ENCODE data around the gene TNPO3. TPM values are rescaled to one million over a fixed set of nuclear protein-coding genes. Genes with fewer than 3 reads are reported as not detected.
A peak's percentile ranks its signal among the peaks of the same experiment; 100 is the strongest.
"Not testable (repeated sequence)": the region's sequence is repeated elsewhere in the genome, so short reads cannot be mapped to it uniquely, and the experiment has no call there.

Gene TNPO3
- total and polyA plus RNA-seq, 4 donors, result 41.6 to 56.8 (median 44.7) TPM

- Histone ChIP-seq H3K4me1 (ENCODE audit: control insufficient read depth, insufficient read depth, low read length) (peaks cover 14% of the 10 kb centered on the region), H3K27ac (ENCODE audit: low read depth, low read length) (peak overlapping the region; percentile 99), H3K36me3 (ENCODE audit: control insufficient read depth, insufficient read depth, low read length) (peaks cover 3% of the 10 kb centered on the region), H3K27me3 (ENCODE audit: control insufficient read depth, insufficient read depth, low read length) (no peaks in the 10 kb centered on the region), H3K4me3 (ENCODE audit: low read depth, low read length) (peak overlapping the region; percentile 98), H3K9me3 (ENCODE audit: control insufficient read depth, insufficient read depth, low read length) (no peaks in the 10 kb centered on the region)
- WGBS (ENCODE audit: insufficient coverage), result 0% methylated on average over 10 of the region's 10 CpGs
- peak in 1 of 6 donors; percentile 7 for DNase-seq (ENCODE audit: low read depth in 4 of 6, low spot score in 6 of 6)
Measured at GRCh38 chr7:129053938-129054437, 923 bp downstream of the TNPO3 start.

DNA sequence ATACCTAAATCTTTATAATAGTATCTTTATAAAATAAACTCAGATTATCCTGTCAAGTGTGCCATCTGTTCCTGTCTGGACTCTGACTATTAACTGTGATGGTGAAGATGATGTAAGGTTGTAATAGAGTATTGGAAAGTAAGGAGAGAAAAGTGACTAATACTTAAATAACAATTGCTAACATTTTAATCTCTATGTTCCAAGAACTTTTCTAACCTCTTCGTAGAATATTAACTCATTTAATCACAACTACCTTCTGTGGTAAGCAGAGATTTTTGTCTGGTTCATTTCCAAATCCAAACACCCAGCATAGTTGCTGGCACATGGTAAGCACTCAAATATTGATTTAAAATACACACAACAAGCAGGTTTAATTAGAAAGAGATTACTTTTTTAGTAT is 2.5 kb downstream of the TNPO3 start:
- Histone ChIP-seq H3K36me3 (ENCODE audit: control insufficient read depth, insufficient read depth, low read length) (peaks cover 3% of the 10 kb centered on the region), H3K4me1 (ENCODE audit: control insufficient read depth, insufficient read depth, low read length) (peaks cover 14% of the 10 kb centered on the region), H3K4me3 (ENCODE audit: low read depth, low read length) (no peak overlapping the region), H3K27ac (ENCODE audit: low read depth, low read length) (no peak overlapping the region), H3K9me3 (ENCODE audit: control insufficient read depth, insufficient read depth, low read length) (no peaks in the 10 kb centered on the region), H3K27me3 (ENCODE audit: control insufficient read depth, insufficient read depth, low read length) (no peaks in the 10 kb centered on the region)
- no CpG with 5 or more reads among the region's 1 CpG for WGBS (ENCODE audit: insufficient coverage)
- DNase-seq (ENCODE audit: low read depth in 4 of 6, low spot score in 6 of 6), result no peak

GRCh38 chr7:129051459-129051858 is 3.5 kb downstream of the TNPO3 start:
- H3K4me1 ChIP-seq (ENCODE audit: control insufficient read depth, insufficient read depth, low read length), result peaks cover 14% of the 10 kb centered on the region
- WGBS (ENCODE audit: insufficient coverage), result 100% methylated on average over 5 of the region's 7 CpGs

DNA sequence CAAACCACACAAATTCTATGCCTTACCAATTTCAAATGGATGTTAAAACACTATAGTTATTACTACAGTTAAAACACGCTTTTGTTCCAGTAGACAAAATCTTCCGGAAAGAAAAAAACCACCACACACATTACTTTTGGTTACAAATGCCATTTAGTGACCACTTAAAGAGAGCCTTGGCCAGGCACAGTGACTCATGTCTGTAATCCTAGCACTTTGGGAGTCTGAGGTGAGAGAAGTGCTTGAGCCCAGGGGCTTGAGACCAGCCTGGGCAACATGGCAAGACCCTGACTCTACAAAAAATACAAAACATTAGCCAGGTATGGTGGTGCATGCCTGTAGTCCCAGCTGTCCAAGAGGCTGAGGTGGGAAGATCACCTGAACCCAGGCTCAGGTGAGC is 7.2 kb downstream of the TNPO3 start:
- Histone ChIP-seq H3K4me3 (ENCODE audit: low read depth, low read length) (no peak overlapping the region), H3K4me1 (ENCODE audit: control insufficient read depth, insufficient read depth, low read length) (peaks cover 3% of the 10 kb centered on the region), H3K27me3 (ENCODE audit: control insufficient read depth, insufficient read depth, low read length) (no peaks in the 10 kb centered on the region), H3K36me3 (ENCODE audit: control insufficient read depth, insufficient read depth, low read length) (peaks cover 3% of the 10 kb centered on the region), H3K9me3 (ENCODE audit: control insufficient read depth, insufficient read depth, low read length) (no peaks in the 10 kb centered on the region), H3K27ac (ENCODE audit: low read depth, low read length) (no peak overlapping the region)
- DNase-seq (ENCODE audit: low read depth in 4 of 6, low spot score in 6 of 6), result no peak
- WGBS (ENCODE audit: insufficient coverage), result no CpG with 5 or more reads among the region's 2 CpGs

More at GRCh38 chr7:129051459-129051858, 3.5 kb downstream of the TNPO3 start:
- not testable (repeated sequence) for DNase-seq (ENCODE audit: low read depth in 4 of 6, low spot score in 6 of 6); H3K36me3 ChIP-seq (ENCODE audit: control insufficient read depth, insufficient read depth, low read length); H3K27ac ChIP-seq (ENCODE audit: low read depth, low read length); H3K9me3 ChIP-seq (ENCODE audit: control insufficient read depth, insufficient read depth, low read length); H3K27me3 ChIP-seq (ENCODE audit: control insufficient read depth, insufficient read depth, low read length); H3K4me3 ChIP-seq (ENCODE audit: low read depth, low read length)

DNA sequence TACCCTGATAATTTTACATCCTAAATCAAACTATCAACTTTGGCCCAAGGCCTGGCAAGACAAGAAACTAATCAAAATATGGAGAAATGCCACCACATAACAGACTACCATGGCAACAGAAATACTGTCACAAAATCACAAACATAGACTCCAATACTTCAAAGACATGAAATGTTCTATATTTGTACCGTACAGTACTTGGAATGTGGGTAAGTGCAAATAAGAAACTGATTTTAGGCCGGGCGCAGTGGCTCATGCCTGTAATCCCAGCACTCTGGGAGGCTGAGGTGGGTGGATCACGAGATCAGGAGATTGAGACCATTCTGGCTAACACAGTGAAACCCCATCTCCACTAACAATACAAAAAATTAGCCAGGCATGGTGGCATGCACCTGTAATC is 9.2 kb downstream of the TNPO3 start:
- H3K4me1 ChIP-seq (ENCODE audit: control insufficient read depth, insufficient read depth, low read length), result no peaks in the 10 kb centered on the region
- no peaks in the 10 kb centered on the region for H3K9me3 ChIP-seq (ENCODE audit: control insufficient read depth, insufficient read depth, low read length)
- no CpG with 5 or more reads among the region's 4 CpGs for WGBS (ENCODE audit: insufficient coverage)
- H3K36me3 ChIP-seq (ENCODE audit: control insufficient read depth, insufficient read depth, low read length), result peaks cover 4% of the 10 kb centered on the region
- no peaks in the 10 kb centered on the region for H3K27me3 ChIP-seq (ENCODE audit: control insufficient read depth, insufficient read depth, low read length)
- no peak overlapping the region for H3K27ac ChIP-seq (ENCODE audit: low read depth, low read length)
- no peak for DNase-seq (ENCODE audit: low read depth in 4 of 6, low spot score in 6 of 6)
- no peak overlapping the region for H3K4me3 ChIP-seq (ENCODE audit: low read depth, low read length)

DNA sequence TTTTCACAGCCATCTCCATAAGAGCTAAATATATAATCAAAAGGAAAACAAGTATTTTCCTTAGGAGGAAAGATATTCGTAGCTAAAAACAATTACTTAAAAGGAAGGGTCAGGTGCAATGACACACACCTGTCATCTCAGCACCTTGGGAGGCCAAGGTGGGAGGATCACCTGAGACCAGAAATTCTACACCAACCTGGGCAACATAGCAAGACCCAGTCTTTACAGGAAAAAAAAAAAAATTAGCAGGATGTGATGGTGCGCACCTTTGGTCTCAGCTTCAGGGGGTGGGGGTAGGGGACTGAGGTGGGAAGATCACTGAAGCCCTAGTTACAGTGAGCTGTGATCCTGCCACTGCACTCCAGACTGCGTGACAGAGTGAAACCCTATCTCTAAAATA is 11.9 kb downstream of the TNPO3 start:
- WGBS (ENCODE audit: insufficient coverage), result no CpG with 5 or more reads among the region's 3 CpGs
- H3K27ac ChIP-seq (ENCODE audit: low read depth, low read length), result no peak overlapping the region

GRCh38 chr7:129041142-129042085 is 13.5 kb downstream of the TNPO3 start:
- Histone ChIP-seq H3K36me3 (ENCODE audit: control insufficient read depth, insufficient read depth, low read length) (peaks cover 13% of the 10 kb centered on the region), H3K27me3 (ENCODE audit: control insufficient read depth, insufficient read depth, low read length) (no peaks in the 10 kb centered on the region), H3K9me3 (ENCODE audit: control insufficient read depth, insufficient read depth, low read length) (no peaks in the 10 kb centered on the region), H3K27ac (ENCODE audit: low read depth, low read length) (peak overlapping the region; percentile 57), H3K4me1 (ENCODE audit: control insufficient read depth, insufficient read depth, low read length) (no peaks in the 10 kb centered on the region), H3K4me3 (ENCODE audit: low read depth, low read length) (no peak overlapping the region)
- WGBS (ENCODE audit: insufficient coverage), result 83% methylated on average over 2 of the region's 3 CpGs
- DNase-seq (ENCODE audit: low read depth in 4 of 6, low spot score in 6 of 6), result peak in 1 of 6 donors; percentile 58

More for the DNA sequence above, 11.9 kb downstream of the TNPO3 start:
- Histone ChIP-seq H3K36me3 (ENCODE audit: control insufficient read depth, insufficient read depth, low read length) (peaks cover 10% of the 10 kb centered on the region), H3K4me3 (ENCODE audit: low read depth, low read length) (no peak overlapping the region), H3K27me3 (ENCODE audit: control insufficient read depth, insufficient read depth, low read length) (no peaks in the 10 kb centered on the region), H3K9me3 (ENCODE audit: control insufficient read depth, insufficient read depth, low read length) (no peaks in the 10 kb centered on the region), H3K4me1 (ENCODE audit: control insufficient read depth, insufficient read depth, low read length) (no peaks in the 10 kb centered on the region)
- no peak for DNase-seq (ENCODE audit: low read depth in 4 of 6, low spot score in 6 of 6)

GRCh38 chr7:129038468-129038867 is 16.4 kb downstream of the TNPO3 start:
- not testable (repeated sequence) for DNase-seq (ENCODE audit: low read depth in 4 of 6, low spot score in 6 of 6); H3K27me3 ChIP-seq (ENCODE audit: control insufficient read depth, insufficient read depth, low read length); H3K4me1 ChIP-seq (ENCODE audit: control insufficient read depth, insufficient read depth, low read length); H3K4me3 ChIP-seq (ENCODE audit: low read depth, low read length); H3K9me3 ChIP-seq (ENCODE audit: control insufficient read depth, insufficient read depth, low read length); H3K27ac ChIP-seq (ENCODE audit: low read depth, low read length)
- peaks cover 27% of the 10 kb centered on the region for H3K36me3 ChIP-seq (ENCODE audit: control insufficient read depth, insufficient read depth, low read length)
- WGBS (ENCODE audit: insufficient coverage), result no CpG with 5 or more reads among the region's 2 CpGs

DNA sequence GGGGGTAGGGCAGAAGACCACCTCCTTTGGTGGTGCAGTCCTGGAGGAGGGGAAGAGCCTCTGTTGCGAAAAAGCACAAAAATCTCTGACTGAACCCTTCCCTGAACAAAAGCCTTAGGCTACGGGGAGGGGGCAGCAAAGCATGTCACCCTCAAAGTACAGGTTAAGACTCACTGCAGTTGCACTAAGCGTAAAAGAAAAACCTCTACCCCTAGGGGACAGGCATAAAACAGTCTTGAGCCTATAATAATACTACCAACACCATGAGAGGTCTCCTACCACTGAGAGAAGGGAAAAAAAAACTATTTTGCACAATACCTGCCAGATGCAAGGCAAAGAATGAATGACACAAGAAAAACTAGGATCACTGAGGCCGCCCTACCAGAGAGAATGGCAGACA is 17.3 kb downstream of the TNPO3 start:
- Histone ChIP-seq H3K27me3 (ENCODE audit: control insufficient read depth, insufficient read depth, low read length) (no peaks in the 10 kb centered on the region), H3K27ac (ENCODE audit: low read depth, low read length) (no peak overlapping the region), H3K36me3 (ENCODE audit: control insufficient read depth, insufficient read depth, low read length) (peaks cover 27% of the 10 kb centered on the region), H3K9me3 (ENCODE audit: control insufficient read depth, insufficient read depth, low read length) (no peaks in the 10 kb centered on the region), H3K4me3 (ENCODE audit: low read depth, low read length) (no peak overlapping the region), H3K4me1 (ENCODE audit: control insufficient read depth, insufficient read depth, low read length) (no peaks in the 10 kb centered on the region)
- no CpG with 5 or more reads among the region's 4 CpGs for WGBS (ENCODE audit: insufficient coverage)
- no peak for DNase-seq (ENCODE audit: low read depth in 4 of 6, low spot score in 6 of 6)

DNA sequence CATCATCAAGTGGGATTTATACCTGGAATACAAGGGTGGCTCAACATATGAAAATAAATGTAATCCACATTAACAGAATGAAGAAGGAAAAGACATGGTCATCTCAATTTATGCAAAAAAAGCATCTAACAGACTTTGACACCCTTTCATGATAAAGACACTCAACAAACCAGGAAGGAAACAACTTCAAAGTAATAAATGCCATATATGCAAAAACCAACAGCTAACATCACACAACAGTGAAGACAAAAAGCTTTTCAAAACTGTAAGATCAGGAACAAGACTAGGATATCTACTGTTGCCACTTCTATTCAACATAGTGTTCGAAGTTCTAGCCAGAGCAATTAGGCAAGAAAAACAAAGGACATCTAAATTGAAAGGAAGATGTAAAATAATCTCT is 22.9 kb downstream of the TNPO3 start:
- Histone ChIP-seq H3K4me1 (ENCODE audit: control insufficient read depth, insufficient read depth, low read length) (no peaks in the 10 kb centered on the region), H3K9me3 (ENCODE audit: control insufficient read depth, insufficient read depth, low read length) (peaks cover 2% of the 10 kb centered on the region), H3K36me3 (ENCODE audit: control insufficient read depth, insufficient read depth, low read length) (peaks cover 19% of the 10 kb centered on the region), H3K27me3 (ENCODE audit: control insufficient read depth, insufficient read depth, low read length) (no peaks in the 10 kb centered on the region), H3K4me3 (ENCODE audit: low read depth, low read length) (no peak overlapping the region), H3K27ac (ENCODE audit: low read depth, low read length) (no peak overlapping the region)
- DNase-seq (ENCODE audit: low read depth in 4 of 6, low spot score in 6 of 6), result no peak
- WGBS (ENCODE audit: insufficient coverage), result no CpG with 5 or more reads among the region's 1 CpG

Data from spinal cord (tissue), 10 donors.